ENCODE measurements around the gene PEX11G.
"Not testable (repeated sequence)": the region's sequence is repeated elsewhere in the genome, so short reads cannot be mapped to it uniquely, and the experiment has no call there.

Gene PEX11G

GRCh38 chr19:7433456-7433855 lies 55.4 kb downstream of the PEX11G start:
- DNase-seq (ENCODE audit: low read depth in 2 of 2) = not testable (repeated sequence)

GRCh38 chr19:7429638-7430282 lies 59.1 kb downstream of the PEX11G start:
- no peak for DNase-seq (ENCODE audit: low read depth in 2 of 2)

DNA sequence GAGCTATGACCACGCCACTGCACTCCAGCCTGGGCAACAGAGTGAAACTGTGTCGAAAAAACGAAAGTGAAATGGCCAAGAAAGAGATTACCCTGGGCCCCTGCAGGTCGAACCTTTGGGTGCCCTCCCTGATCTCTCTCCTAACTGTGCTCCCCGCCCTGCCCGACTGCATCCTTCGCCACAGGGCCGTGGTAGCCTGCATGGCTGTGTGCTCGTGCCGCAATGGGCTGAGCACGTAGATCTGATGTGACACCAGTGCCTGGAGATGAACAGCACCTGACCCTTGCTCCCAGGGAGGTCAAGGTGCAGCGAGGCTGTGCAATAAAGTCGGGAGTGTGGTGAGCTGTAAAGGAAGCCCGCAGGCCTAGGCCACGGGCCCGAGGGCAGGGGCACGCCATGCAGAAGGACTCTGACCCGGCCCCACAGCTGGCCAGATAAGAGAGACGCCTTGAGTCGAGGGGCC lies 60.2 kb downstream of the PEX11G start:
- DNase-seq (ENCODE audit: low read depth in 2 of 2) = no peak

- no peak for DNase-seq (ENCODE audit: low read depth in 2 of 2)
Measured at GRCh38 chr19:7427944-7428343, 60.9 kb downstream of the PEX11G start.

DNA sequence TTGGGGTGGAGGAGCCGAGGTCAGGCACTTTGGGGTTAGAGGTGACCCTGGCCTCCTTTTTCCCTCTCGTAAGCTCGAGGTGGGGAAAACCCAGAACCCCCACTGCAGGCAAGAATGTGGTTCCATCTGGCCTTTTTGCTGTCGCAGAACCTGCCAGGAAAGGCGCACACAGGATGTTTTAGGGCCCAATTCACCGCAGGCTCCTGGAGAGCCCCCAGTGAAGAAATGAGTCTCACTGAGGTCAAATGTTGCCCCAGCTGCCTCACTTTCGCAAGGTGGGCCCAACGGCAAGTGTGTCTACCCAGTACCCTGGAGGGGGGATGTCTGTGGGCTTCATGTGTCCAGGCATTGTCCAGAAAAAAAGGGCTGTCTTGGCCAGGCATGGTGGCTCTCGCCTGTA lies 61.8 kb downstream of the PEX11G start:
- DNase-seq (ENCODE audit: low read depth in 2 of 2) = peak in 1 of 2 experiments; percentile 4
